Renal cortex interstitium (tissue), 11 donors: ENCODE data around the gene FRMD7. TPM values are rescaled to one million over a fixed set of nuclear protein-coding genes. Genes with fewer than 3 reads are reported as not detected.

Experiments used
- DNase-seq, 11 donors: peaks; one replicate each; pipeline ENCODE4 v3.0.0-alpha.2; 2013; ENCODE audit warnings: low read depth in 9 of 11, low spot score in 4 of 11; ENCODE audit errors: extremely low read depth in 1 of 11
- polyA plus RNA-seq, 3 donors: library from polyadenylated mRNA; unstranded; fragments of 120-200 nt; gene quantifications; one replicate each; pipeline ENCODE4 v1.2.1, GENCODE V29; 2013; ENCODE audit not compliant: insufficient read length in 3 of 3

Gene FRMD7
- polyA plus RNA-seq, 3 donors, result 1.1 to 1.4 (median 1.2) TPM

GRCh38 chrX:132045456-132045855, 82.4 kb downstream of the FRMD7 start:
- no peak for DNase-seq

- no peak for DNase-seq
These were observed 82.9 kb downstream of the FRMD7 start for GRCh38 chrX:132044953-132045352.

- DNase-seq, result no peak
These were observed 83.8 kb downstream of the FRMD7 start for GRCh38 chrX:132043977-132044376.

GRCh38 chrX:132041015-132041414, 86.8 kb downstream of the FRMD7 start:
- no peak for DNase-seq

- DNase-seq, result no peak
These were observed 87.8 kb downstream of the FRMD7 start for GRCh38 chrX:132040066-132040465.

- DNase-seq, result no peak
These were observed 90.3 kb downstream of the FRMD7 start for GRCh38 chrX:132037479-132037993.

- DNase-seq, result no peak
These were observed 93.2 kb downstream of the FRMD7 start for GRCh38 chrX:132034648-132035047.

GRCh38 chrX:132033166-132033565, 94.7 kb downstream of the FRMD7 start:
- DNase-seq, result no peak

- no peak for DNase-seq
These were observed 96.0 kb downstream of the FRMD7 start for GRCh38 chrX:132031867-132032266.

- DNase-seq, result no peak
These were observed 97.6 kb downstream of the FRMD7 start for GRCh38 chrX:132030264-132030663.

Other genes starting within 250 kb of the FRMD7 start
- 10 to 100 TPM in 1 of 3 donors, 1 to 10 TPM in 2; 8.8 to 12.4 (median 9.2) TPM for gene STK26, start 104.7 kb downstream of the FRMD7 start, polyA plus RNA-seq
- 10 to 100 TPM; 45.7 to 55.2 (median 53.0) TPM for gene RAP2C, start 91.4 kb upstream of the FRMD7 start, polyA plus RNA-seq